Mucosa of rectum (tissue), 2 donors: ENCODE data around the gene SPAG9.

Experiments
- H3K27ac ChIP-seq, 2 donors: one replicate each; pipeline ENCODE4 v1.7.0; 2013; ENCODE audit warnings: inconsistent platforms in 2 of 2, low read depth in 2 of 2, low read length in 2 of 2
- H3K27me3 ChIP-seq, 2 donors: one replicate each; pipeline ENCODE4 v1.7.0; 2013; ENCODE audit warnings: low read length in 2 of 2; ENCODE audit not compliant: control insufficient read depth in 2 of 2, insufficient read depth in 2 of 2
- H3K36me3 ChIP-seq, 2 donors: one replicate each; pipeline ENCODE4 v1.7.0; 2013; ENCODE audit warnings: low read length in 2 of 2; ENCODE audit not compliant: control insufficient read depth in 2 of 2, insufficient read depth in 2 of 2
- H3K4me1 ChIP-seq, 2 donors: one replicate each; pipeline ENCODE4 v1.7.0; 2013; ENCODE audit warnings: low read length in 2 of 2, mild to moderate bottlenecking in 1 of 2; ENCODE audit not compliant: control insufficient read depth in 2 of 2, insufficient read depth in 2 of 2
- H3K4me3 ChIP-seq, 2 donors: one replicate each; pipeline ENCODE4 v1.7.0; 2013; ENCODE audit warnings: low read length in 2 of 2
- H3K9ac ChIP-seq, 2 donors: one replicate each; pipeline ENCODE4 v1.7.0; 2013; ENCODE audit warnings: low read length in 2 of 2, low read depth in 1 of 2, mild to moderate bottlenecking in 1 of 2
- H3K9me3 ChIP-seq, 2 donors: one replicate each; pipeline ENCODE4 v1.7.0; 2013; ENCODE audit warnings: low read length in 2 of 2; ENCODE audit not compliant: control insufficient read depth in 2 of 2
- donor health status: healthy.
- donor health status: Normal muscosa, but diverticular disease.

Gene SPAG9

DNA sequence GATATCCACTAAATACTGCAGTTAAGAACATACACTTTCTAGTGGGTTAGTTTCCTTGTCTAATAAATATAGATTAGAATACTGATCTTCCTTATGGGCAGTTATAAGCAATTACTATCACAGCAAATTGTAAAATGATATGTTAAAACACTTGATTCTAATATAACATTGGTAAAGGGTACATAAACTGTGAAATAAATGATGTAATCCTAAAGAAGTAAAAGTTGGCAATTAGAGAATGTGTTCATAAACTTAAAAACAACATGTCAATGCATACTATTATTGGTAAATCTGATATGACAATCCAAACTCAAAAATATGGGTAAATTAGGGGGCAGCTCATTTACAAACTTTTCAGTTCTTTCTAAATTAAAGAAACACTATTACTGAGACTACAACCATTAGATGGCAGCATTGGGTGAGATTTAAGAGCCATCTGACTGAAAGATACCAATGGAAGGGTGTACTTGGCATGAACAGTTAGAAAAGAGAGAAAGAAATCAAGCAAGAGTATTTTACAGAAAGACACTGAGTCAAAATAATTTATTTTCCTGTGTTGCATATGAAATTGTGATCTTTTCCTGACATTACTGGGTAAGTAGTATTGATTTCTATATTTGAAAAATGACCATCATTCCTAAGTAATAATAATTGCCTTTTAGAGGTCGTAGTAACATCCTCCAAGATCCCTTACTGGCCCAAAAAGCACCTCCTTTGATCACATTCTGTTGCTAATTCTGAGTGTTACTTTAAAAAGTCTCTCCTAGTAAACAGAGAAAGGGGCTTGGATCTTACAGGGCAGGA is 119.6 kb downstream of the SPAG9 start:
- Histone ChIP-seq H3K4me3 (no peak overlapping the region), H3K9ac (no peak overlapping the region), H3K9me3 (no peaks in the 10 kb centered on the region), H3K36me3 (peaks cover 41 to 61% of the 10 kb centered on the region in 2 donors), H3K27ac (no peak overlapping the region), H3K4me1 (no peaks in the 10 kb centered on the region), H3K27me3 (no peaks in the 10 kb centered on the region)

DNA sequence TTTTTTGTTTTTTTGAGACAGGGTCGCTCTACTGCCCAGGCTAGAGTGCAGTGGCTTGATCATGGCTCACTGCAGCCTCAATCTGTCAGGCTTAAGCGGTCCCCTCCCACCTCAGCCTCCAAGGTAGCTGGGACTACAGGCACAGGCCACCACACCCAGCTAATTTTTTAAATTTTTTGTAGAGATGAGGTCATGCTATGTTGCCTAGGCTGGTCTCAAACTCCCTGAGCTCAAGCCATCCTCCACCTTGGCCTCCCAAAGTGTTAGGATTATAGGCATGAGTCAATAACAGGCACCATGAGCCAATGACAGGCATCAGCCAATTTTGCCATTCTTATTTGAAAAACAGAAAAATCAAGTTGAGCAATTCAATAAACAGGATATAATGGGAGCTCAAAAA is 125.0 kb downstream of the SPAG9 start:
- Histone ChIP-seq H3K4me3 (no peak overlapping the region), H3K36me3 (peaks cover 54 to 72% of the 10 kb centered on the region in 2 donors), H3K9ac (no peak overlapping the region), H3K9me3 (no peaks in the 10 kb centered on the region), H3K27ac (no peak overlapping the region), H3K27me3 (no peaks in the 10 kb centered on the region), H3K4me1 (no peaks in the 10 kb centered on the region)

DNA sequence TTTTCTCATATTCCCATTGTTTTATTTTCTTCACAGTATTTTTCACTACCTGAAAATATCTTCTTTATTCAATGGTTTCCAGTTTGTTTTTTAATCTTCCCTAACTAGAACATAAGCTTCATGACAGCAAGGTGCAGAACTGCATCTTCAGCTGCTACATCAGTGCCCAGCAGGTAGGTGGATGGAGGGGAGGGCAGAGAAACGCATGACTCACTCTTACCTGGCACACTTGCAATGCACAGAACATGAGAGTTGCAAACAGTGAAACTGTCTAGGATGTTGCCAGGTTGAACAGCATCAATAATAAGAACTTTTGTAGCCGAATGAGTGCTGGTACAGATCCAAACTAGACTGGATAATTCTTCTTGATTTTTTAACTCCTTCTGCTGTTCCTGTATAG is 127.1 kb downstream of the SPAG9 start:
- Histone ChIP-seq H3K27me3 (no peaks in the 10 kb centered on the region), H3K4me1 (no peaks in the 10 kb centered on the region), H3K36me3 (peaks cover 60 to 77% of the 10 kb centered on the region in 2 donors), H3K9me3 (no peaks in the 10 kb centered on the region), H3K9ac (no peak overlapping the region), H3K4me3 (no peak overlapping the region), H3K27ac (no peak overlapping the region)

DNA sequence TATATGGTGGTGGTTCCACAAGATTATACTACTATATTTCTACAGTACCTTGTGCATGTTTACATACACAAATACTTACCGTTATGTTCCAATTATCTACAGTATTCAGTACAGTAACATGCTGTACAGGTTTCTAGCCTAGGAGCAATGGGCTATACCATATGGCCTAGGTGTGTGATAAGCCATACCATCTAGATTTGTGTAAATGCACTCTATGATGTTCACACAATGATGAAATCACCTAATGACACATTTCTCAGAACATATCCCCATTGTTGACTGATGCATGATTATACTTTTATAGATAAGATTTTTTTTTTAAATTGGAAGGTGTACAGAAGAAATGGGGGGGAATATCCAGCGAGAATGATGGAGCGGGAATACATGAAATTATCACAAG is 131.5 kb downstream of the SPAG9 start:
- Histone ChIP-seq H3K9me3 (no peaks in the 10 kb centered on the region), H3K4me1 (no peaks in the 10 kb centered on the region), H3K27ac (no peak overlapping the region), H3K4me3 (no peak overlapping the region), H3K9ac (no peak overlapping the region), H3K27me3 (no peaks in the 10 kb centered on the region), H3K36me3 (peaks cover 56 to 59% of the 10 kb centered on the region in 2 donors)

DNA sequence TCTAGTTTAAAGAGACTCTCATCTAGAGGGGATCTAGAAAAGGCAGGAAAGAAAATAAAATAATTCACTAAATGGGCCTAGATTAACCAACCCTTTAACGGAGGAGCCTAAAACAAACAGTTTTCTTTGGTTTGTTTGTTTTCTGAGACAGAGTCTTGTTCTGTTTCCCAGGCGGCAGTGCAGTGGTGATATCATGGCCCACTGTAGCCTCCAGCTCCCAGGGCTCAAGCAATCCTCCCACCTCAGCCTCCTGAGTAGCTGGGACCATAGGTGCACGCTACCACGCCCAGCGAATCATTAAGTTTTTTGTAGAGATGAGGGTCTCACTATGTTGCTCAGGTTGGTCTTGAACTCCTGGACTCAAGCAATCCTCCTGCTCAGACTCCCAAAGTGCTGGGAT is 132.2 kb downstream of the SPAG9 start:
- peaks cover 55 to 58% of the 10 kb centered on the region in 2 donors for H3K36me3 ChIP-seq
- no peak overlapping the region for H3K27ac ChIP-seq
- H3K4me1 ChIP-seq = no peaks in the 10 kb centered on the region
- H3K9me3 ChIP-seq = no peaks in the 10 kb centered on the region
- no peaks in the 10 kb centered on the region for H3K27me3 ChIP-seq
- H3K4me3 ChIP-seq = no peak overlapping the region
- H3K9ac ChIP-seq = no peak overlapping the region

DNA sequence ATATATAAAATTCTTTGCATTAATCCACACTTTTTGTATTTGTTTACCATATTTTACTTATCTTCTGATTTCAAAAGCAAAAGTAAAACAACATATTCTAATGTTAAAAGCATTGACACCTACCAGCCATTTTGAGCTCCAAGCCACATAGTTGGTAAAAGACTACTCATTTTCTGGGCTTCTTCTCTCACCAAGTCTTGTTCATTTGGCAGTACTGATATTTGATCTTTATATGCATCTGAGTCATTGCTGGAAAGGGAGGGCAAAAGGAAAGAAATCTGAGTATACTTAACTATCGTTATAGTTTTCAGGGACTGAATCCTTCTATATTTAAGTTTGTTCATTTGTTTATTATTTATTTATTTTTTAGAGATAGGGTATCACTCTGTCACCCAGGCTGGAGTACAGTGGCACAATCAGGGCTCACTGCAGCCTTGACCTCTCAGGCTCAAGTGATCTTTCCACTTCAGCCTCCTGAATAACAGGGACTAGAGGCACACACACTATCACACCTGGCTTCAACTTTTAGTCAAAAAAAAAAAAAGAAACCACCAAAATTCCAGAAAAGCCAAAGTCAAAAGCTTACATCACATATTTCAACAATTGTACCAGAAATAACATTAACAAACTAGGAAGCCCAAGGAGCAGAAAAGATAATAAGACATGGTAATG is 133.5 kb downstream of the SPAG9 start:
- H3K27me3 ChIP-seq = no peaks in the 10 kb centered on the region
- peaks cover 58 to 61% of the 10 kb centered on the region in 2 donors for H3K36me3 ChIP-seq
- no peaks in the 10 kb centered on the region for H3K9me3 ChIP-seq
- H3K4me3 ChIP-seq = no peak overlapping the region
- no peaks in the 10 kb centered on the region for H3K4me1 ChIP-seq
- no peak overlapping the region for H3K9ac ChIP-seq
- no peak overlapping the region for H3K27ac ChIP-seq

DNA sequence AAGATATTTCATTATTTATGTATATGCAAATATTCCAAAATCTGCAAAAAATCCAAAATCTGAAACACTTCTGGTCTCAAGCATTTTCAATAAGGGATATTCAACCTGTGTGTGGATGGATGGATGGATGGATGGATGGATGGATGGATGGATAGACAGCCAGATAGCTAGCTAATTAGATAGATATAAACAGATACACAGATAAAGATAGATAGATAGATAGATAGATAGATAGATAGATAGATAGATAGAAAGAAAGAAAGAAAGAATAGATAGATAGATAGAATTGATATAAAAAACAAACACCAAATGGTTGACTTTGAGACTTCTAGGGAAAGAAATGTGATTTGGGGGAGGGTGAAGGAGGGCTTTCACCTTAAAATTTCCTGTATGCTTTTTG is 139.4 kb downstream of the SPAG9 start:
- H3K36me3 ChIP-seq = peaks cover 63 to 64% of the 10 kb centered on the region in 2 donors
- H3K27me3 ChIP-seq = no peaks in the 10 kb centered on the region
- H3K9ac ChIP-seq = no peak overlapping the region
- H3K4me1 ChIP-seq = peaks cover 0 to 2% of the 10 kb centered on the region in 2 donors
- H3K27ac ChIP-seq = no peak overlapping the region
- H3K9me3 ChIP-seq = no peaks in the 10 kb centered on the region
- H3K4me3 ChIP-seq = no peak overlapping the region

DNA sequence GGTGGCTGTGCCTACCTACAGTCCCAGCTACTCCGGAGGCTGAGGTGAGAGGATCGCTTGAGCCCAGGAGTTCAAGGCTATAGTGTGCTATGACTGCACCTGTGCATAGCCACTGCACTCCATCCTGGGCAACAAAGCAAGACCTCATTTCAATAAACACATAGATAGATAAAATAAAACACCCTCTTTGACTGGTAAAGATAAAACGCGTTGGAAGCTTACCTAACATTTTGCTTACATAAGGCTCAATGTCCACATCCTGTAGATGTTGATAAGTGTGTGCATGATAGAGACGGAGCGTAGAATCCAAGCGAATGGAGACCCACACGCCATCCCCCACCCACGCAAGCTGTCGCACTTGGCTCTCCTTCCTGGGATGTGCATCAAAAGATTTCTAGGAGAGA is 141.1 kb downstream of the SPAG9 start:
- H3K27ac ChIP-seq = no peak overlapping the region
- H3K9ac ChIP-seq = no peak overlapping the region
- H3K4me3 ChIP-seq = no peak overlapping the region
- peaks cover 62 to 63% of the 10 kb centered on the region in 2 donors for H3K36me3 ChIP-seq
- no peaks in the 10 kb centered on the region for H3K9me3 ChIP-seq
- no peaks in the 10 kb centered on the region for H3K27me3 ChIP-seq
- H3K4me1 ChIP-seq = peaks cover 0 to 2% of the 10 kb centered on the region in 2 donors

DNA sequence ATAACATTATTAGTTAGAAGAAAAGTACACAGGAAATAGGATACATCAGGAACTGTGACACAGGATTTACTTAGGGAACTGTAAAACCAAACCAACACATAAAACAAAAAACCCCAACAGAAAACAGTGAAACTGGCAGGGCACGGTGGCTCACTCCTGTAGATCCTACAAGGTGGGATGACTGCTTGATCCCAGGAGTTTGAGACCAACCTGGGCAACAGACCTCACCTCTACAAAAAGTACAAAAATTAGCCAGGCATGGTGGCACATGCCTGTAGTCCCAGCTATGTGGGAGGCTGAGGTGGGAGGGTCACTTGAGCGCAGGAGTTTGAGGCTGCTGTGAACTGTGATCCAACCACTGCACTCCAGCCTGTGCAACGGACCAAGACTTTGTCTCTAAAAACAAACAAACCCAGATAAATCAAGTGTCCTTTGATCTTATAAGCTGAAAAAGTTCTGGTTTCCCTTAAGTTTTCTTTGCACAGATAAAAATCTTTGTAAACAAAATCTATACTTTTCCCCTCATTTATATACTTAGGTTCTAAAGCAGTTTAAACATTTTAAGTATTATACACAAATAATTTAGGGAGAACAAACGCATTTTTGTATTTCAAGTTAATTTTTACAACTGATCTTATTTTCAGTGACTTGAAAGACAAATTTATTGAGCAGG is 143.0 kb downstream of the SPAG9 start:
- Histone ChIP-seq H3K9me3 (no peaks in the 10 kb centered on the region), H3K9ac (no peak overlapping the region), H3K4me1 (peaks cover 0 to 2% of the 10 kb centered on the region in 2 donors), H3K27me3 (no peaks in the 10 kb centered on the region), H3K4me3 (no peak overlapping the region), H3K27ac (no peak overlapping the region), H3K36me3 (peaks cover 62 to 63% of the 10 kb centered on the region in 2 donors)

DNA sequence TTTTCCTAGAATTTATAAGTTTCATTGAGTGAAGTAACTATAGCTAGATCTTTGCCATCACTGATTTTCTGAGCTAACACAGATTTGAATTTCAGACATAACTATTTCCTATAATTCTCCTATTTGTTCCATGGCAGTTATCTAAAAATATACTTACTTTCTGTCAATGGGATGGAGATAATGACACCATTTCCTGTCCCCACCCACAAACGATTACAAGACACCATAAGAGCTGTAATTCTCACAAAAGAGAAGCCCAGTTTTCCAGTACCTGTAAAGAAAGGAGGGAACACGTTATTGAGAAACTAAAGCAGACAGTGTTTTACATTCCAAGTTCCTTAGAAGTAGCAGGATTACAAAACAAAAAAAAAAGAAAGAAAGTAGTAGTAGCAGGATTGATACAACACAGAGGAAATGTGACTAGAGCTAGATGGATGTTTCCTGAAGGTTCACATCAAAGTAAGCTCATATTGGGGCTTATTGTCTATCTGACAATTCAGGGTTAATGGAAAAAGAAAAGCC is 143.7 kb downstream of the SPAG9 start:
- Histone ChIP-seq H3K4me1 (peaks cover 0 to 2% of the 10 kb centered on the region in 2 donors), H3K36me3 (peaks cover 57 to 60% of the 10 kb centered on the region in 2 donors), H3K4me3 (no peak overlapping the region), H3K27ac (no peak overlapping the region), H3K9me3 (no peaks in the 10 kb centered on the region), H3K27me3 (no peaks in the 10 kb centered on the region), H3K9ac (no peak overlapping the region)
